Vagina (tissue), 2 donors: Measurements from ENCODE around the gene RCCD1.
"Not testable (repeated sequence)": the region's sequence is repeated elsewhere in the genome, so short reads cannot be mapped to it uniquely, and the experiment has no call there.

Experiments used
- CTCF ChIP-seq, 3 experiments: fragments of 450-650 bp in 2 of 3; fragments of 200-600 bp in 1 of 3; sonication (generic) in 1 of 3; IDR thresholded peaks; one replicate each; pipeline ENCODE4 v1.5.1; 2017 to 2019; ENCODE audit warnings: antibody characterized with exemption in 3 of 3, mild to moderate bottlenecking in 2 of 3, moderate library complexity in 2 of 3
- POLR2AphosphoS5 ChIP-seq, 2 donors: sonication (generic); formaldehyde crosslinking; IDR thresholded peaks; one replicate each; pipeline ENCODE4 v1.9.0; 2017; ENCODE audit warnings: antibody characterized with exemption in 2 of 2, mild to moderate bottlenecking in 2 of 2, low read depth in 1 of 2; ENCODE audit not compliant: insufficient read depth in 1 of 2

GRCh38 chr15:90922712-90923322 is 31.9 kb upstream of the RCCD1 start:
- not testable (repeated sequence) for TF ChIP-seq CTCF (IDR thresholded peaks at IDR 0.05); POLR2AphosphoS5 (IDR thresholded peaks at IDR 0.05; ENCODE audit: insufficient read depth in 1 of 2, low read depth in 1 of 2)
